ENCODE results near the gene ADGRE3.
A peak's percentile ranks its signal among the peaks of the same experiment; 100 is the strongest.

Gene ADGRE3, protein sequence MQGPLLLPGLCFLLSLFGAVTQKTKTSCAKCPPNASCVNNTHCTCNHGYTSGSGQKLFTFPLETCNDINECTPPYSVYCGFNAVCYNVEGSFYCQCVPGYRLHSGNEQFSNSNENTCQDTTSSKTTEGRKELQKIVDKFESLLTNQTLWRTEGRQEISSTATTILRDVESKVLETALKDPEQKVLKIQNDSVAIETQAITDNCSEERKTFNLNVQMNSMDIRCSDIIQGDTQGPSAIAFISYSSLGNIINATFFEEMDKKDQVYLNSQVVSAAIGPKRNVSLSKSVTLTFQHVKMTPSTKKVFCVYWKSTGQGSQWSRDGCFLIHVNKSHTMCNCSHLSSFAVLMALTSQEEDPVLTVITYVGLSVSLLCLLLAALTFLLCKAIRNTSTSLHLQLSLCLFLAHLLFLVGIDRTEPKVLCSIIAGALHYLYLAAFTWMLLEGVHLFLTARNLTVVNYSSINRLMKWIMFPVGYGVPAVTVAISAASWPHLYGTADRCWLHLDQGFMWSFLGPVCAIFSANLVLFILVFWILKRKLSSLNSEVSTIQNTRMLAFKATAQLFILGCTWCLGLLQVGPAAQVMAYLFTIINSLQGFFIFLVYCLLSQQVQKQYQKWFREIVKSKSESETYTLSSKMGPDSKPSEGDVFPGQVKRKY

DNA sequence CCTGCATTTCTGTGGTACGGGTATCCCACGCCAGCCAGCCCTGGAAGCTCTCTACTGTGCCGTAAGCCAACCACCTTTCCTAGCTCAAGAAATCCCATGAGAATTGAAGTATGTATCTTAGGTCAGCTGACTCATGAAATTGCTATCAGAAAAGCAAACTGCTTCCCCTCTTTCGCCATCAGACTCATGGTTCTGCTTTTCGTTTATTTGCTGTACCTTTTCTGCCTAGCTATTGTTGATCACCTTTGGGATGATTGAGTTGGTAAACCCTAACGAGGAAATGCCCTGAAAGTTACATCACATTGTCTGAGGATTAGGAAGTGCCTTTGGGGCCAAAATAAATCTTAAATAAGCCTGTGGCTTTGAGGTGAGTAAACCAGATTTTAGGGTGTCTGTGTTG lies at the start of gene ADGRE3:
TSS of gene ADGRE3 (minus strand) at position 81 of the 400 bp plus-strand sequence. CDS start at position 7, 74 bp downstream.
- DNase-seq = no peak

DNA sequence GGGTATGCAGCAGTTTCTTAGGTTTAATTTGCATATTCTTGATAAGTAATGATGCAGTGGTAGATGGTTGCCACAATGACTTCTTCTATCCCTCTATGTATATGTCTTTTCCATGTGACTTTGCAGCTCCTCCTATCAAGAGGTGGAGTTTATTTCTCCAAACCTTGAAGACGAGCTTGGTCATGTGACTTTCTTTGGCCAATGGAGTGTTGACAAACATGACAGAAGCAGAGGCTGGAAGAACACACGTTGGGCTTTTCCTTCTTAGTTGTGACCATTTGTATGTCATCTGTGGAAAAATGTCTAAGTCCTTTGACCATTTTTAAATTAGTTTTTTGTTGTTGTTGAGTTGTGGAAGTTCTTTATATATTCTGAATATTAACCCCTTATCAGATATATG lies 47.5 kb upstream of the ADGRE3 start:
- no peak for DNase-seq

DNA sequence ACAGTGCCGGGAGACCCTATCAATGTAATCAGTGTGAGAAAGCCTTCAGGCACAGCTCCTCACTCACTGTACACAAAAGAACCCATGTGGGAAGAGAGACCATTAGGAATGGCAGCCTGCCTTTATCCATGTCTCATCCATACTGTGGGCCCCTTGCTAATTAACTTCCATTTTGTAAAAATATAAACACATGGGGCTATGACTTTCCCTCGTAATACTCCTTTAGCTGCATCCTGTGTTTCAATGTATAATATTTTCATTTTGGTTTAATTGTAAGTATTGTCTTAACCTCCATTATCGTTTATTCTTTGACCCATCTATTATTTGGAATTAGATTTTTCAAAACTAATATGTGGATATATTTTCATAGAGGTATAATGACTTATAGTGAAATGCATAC lies 44.5 kb upstream of the ADGRE3 start:
- DNase-seq = no peak

DNA sequence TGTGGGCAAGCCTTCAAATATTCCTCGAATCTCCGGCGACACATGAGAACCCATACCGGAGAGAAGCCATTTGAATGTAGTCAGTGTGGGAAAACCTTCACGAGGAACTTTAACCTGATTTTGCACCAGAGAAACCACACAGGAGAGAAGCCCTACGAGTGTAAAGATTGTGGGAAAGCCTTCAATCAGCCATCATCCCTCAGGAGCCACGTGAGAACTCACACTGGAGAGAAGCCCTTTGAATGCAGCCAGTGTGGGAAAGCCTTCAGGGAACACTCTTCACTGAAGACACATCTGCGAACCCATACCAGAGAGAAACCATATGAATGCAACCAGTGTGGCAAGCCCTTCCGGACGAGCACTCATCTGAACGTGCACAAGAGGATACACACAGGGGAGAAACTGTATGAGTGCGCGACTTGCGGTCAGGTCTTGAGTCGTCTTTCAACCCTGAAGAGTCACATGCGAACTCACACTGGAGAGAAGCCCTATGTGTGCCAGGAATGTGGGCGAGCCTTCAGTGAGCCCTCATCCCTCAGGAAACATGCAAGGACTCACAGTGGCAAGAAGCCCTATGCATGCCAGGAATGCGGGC lies 44.0 kb upstream of the ADGRE3 start:
- DNase-seq = no peak

DNA sequence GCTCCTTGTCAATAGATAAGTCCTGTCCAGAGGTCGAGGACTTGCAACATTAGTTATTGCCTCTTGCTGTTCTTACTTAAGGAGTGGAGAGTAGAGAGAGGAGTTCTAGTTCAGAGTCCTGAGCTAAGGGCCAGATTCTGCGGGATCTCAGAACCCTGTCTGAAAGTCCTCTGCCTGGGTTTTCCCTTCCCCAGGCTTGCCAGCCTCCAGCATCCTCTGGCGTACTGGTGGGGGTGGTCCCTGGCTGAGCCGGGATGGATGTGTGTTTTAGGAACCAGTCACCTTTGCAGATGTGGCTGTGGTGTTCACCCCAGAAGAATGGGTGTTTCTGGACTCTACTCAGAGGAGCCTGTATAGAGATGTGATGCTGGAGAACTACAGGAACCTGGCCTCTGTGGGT lies 41.2 kb upstream of the ADGRE3 start:
- no peak for DNase-seq

DNA sequence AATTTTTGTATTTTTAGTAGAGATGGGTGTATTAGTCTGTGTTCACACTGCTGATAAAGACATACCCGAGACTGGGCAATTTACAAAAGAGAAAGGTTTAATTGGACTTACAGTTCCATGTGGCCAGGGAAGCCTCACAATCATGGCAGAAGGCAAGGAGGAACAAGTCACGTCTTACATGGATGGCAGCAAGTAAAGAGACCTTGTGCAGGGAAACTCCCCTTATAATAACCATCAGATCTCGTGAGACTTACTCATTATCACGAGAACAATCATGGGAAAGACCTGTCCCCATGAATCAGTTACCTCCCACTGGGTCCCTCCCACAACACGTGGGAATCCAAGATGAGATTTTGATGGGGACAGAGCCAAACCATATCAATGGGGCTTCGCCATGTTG lies 29.8 kb upstream of the ADGRE3 start:
- no peak for DNase-seq

DNA sequence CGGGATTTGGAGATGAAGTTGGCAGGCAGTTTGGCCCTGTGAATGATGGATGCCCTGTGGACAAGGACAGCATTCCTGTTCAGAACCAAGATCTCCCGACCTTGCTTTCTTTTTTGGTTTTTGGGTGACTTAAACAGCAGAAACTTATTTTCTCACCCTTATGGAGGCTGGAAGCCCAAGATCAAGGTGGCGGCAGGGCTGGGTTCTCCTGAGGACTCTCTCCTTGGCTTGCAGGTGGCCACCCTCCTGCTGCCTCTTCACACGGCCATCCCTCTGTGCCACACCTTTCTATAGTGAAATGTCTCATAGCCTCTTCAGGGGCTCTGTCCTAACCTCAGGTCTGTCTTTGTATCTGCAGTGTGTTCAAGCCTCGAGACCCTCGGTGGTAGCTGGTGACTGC lies 29.2 kb upstream of the ADGRE3 start:
- DNase-seq = no peak

DNA sequence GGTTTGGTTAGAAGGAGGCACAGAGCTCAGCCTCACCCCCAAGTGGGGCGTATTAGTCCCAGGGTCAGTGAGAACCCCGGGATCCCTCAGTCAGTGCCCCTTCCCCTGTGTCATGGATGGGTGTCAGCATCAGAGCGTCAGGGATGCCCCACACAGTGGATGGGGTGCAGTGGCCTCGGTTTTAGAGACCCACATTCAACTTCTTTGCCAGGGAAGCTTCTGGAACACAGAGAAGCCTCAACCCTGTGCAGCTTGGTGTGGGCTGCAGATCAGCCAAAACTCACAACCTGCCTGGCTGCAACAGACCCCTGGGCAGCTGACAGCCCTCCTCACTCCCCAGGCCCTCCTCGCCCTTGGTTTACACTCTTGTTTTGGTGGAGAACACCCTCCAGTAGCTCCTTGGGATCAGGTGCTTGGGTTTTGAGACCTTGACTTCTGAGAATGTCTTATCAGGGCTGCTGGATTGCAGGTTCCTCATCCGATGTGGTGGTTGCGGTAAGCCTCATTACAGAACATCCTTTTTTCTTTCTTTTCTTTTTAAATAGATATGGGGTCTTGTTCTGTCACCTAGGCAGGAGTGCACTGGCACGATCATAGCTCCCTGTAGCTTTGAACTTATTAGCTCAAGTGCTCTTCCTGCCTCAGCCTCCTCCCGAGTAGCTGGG lies 26.2 kb upstream of the ADGRE3 start:
- no peak for DNase-seq

DNA sequence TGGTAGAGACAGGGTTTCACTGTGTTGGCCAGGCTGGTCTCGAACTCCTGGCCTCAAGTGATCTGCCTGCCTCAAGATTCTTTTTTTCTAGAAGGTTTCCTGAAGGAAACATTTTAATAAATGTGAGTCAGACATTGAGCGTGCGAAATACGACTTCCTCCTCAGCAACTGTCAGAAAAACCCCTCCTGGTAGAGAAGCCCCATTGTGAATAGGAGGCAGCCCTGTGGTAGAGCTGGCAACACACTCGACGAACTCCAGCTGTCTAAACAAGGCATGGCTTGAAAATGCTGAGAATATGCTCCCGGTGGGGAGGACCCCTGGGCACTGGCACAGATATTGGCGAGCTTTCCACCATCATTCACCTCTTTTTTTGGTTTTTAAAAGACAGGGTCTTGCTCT lies 25.0 kb upstream of the ADGRE3 start:
- DNase-seq = no peak

DNA sequence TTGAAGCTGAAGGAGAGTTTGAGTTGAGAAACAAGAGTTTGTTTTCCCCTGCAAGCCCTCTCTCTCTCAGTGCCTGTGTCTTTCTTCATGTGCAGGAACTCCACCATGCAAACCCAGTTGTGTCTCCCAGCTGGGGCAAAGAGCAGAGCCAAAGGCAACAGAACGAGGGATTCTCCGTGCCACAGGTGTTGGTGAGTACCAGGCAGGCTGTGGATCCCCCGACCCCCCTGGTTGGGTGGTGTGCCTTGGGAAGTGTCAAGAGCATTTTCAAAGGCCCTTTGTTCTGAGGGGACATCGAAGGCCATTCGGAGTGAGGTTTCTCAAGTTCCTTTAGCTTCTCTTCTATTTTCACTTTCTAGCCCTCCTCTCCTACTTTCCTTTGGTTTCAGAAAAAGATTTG lies 20.8 kb upstream of the ADGRE3 start:
- DNase-seq = no peak

DNA sequence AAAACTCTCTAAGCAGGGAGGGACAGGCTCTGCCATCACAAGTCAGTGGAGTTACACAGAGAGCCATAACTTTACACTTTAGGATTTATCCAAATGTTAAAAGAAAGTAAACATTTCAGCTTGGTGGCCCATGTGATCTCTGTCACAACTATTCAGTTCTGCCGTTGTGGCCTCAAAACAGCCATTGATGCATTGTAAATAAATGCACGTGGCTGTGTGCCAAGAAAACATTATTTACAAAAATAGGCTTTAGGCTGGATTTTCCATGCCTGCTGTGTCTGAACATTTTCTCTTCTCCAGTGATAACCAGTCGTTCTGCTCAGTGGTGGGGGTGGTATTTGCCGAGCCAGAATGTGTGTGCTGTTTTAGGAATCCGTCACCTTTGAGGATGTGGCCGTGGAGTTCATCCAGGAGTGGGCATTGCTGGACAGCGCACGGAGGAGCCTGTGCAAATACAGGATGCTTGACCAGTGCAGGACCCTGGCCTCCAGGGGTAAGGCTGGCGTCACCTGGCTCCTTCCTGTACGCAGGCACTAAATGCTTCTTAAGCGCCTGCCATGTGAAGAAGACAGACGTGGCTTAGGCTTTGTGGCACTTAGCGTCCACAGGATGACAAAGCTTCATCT lies 20.1 kb upstream of the ADGRE3 start:
- DNase-seq = no peak

DNA sequence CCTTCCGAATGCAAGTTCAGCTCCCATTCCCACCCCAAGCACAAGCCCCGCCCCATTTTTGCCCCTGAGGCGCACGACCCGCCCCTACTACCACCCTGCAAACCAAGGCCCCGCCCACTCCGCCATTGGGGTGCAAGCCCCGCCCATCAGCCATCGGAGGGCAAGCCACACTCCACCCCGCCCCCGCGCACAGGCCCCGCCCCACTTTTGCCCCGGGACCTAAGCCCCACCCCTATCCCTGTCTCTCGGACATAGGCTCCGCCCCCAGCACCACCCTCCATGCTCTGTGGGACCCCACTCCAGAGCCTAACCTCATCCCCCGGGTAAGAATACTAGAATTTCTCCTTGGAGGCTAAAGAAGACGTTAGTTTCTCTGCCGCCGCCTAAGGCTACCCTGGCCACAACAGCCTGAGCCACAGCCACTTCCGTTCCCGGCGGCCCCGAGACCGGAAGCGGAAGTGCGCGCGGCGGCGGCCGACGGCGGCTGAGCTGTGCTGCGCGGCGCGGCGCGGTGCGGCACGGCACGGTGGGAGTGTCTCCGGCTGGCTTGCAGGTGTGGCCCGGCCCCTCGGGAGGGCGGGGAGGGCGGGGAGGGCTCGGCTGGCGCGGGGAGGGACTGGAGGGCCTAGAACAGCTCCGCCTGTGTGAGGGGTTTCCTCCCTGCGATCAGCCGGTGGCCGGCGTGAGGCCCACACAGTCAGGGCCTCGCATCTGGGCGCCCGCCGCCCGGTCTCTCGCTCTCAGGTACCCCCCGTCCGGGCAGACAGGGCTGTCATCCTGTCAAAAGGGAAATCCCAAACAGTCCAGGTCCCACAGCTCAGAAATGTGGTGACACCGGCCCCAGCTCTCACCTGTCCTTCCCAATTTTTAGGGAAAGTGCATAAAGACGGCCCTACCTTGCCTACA lies 15.2 kb upstream of the ADGRE3 start, which contains the start of gene ZNF333:
TSS of gene ZNF333 (plus strand) at position 451 of the 906 bp plus-strand sequence. CDS start 3,444 bp downstream, outside the sequence.
- DNase-seq = peak; percentile 99

DNA sequence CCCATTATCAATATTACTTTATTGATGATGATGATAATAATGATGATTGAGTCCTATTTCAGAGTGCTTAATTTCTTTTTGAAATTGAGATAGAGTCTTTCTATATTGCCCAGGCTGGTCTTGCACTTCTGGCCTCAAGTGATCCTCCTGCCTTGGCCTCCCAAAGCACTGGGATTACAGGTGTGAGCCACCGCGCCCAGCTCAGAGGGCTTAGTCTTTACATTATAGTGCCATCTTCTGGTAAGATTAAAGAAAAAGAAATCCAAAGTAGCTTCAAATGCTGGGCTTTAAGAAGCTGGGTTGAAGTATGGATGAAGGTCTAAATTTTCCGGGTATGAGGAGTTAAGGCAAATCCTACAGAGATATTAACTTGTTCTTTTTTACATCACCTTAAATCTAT lies 11.8 kb upstream of the ADGRE3 start:
- peak; percentile 27 for DNase-seq

DNA sequence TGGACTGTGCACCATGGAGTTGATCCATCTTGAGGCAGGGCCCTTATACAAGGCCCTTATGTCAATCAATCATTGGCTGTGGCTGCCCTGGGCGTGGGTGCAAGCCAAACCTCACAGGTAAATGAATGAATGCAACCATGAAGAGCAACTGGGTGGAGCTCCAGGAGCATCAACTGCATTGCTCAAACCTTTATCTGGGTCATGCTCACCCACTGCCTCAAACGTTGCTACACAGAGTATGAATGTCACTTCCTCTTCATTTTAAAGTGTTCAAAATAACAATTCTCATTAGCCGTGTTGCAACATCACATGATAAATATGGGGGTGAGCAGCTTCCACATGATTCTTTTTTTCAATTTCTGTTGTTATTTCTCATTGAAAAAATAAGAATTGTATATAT lies 8.8 kb upstream of the ADGRE3 start:
- no peak for DNase-seq

DNA sequence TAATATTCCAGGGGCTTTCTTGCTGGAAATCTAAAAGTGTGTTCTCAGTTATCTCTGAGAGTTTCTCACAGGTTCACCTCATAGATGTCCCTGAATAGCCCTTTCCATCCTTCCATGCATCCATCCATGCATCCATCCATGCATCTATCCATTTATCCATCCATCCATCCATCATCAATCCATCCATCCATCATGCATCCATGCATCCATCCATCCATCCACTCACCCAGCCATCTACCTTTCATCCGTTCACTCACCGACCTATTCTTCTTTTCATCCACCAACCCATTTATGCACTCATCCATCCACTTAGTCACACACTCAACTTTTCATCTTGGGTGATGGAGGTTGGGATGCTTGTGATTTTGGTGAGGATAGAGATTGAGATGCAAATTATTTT lies 7.4 kb upstream of the ADGRE3 start:
- DNase-seq = no peak

DNA sequence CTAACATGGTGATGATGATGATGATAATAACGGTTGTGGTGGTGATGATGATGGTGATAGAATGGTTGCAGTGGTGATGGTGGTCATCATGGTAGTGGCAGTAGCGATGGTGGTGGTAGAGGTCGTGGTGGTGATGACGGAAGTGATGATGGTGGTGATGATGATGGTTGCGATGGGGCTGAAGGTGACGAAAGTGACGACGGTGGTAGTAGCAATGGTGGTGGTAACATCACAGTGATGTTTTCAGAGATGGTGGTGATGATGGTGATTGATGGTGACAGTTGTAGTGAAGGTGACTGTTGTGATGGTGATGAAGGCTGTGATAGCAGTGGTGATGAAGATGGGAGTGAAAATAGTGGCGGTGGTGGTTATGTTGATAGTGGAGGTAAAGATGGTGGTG lies 3.6 kb upstream of the ADGRE3 start:
- DNase-seq = no peak

DNA sequence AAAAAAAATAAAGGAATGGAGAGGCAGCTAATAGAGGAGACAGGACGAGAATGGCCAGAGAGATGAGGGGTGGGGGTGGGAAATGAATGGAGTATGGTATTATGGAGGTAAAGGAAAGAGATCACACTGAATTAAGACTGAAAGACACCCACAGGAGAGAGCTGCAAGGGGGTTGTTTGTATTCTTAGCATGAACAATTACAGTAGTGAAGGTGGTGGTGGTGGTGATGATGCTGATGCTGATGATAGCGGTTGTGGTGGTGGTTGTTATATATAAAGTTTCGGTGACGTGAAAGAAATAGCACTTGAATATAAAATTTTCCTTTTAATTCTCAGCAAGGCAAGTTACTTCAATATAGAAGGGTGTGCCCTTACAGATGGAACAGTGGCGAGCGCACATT lies 2.8 kb upstream of the ADGRE3 start:
- no peak for DNase-seq

DNA sequence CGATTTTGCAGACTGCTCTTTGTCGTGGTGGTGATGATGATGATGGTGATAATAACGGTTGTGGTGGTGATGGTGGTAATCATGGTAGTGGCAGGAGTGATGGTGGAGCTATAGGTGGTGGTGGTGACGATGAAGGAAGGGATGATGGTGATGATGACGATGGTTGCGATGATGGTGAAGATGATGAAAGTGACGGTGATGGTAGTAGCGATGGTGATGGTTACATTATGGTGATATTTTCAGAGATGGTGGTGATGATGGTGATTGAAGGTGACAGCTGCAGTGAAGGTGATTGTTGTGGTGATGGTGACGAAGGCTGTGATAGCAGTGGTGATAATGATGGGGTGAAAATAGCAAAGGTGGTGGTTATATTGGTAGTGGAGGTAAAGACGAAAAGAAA lies 2.1 kb upstream of the ADGRE3 start:
- no peak for DNase-seq

DNA sequence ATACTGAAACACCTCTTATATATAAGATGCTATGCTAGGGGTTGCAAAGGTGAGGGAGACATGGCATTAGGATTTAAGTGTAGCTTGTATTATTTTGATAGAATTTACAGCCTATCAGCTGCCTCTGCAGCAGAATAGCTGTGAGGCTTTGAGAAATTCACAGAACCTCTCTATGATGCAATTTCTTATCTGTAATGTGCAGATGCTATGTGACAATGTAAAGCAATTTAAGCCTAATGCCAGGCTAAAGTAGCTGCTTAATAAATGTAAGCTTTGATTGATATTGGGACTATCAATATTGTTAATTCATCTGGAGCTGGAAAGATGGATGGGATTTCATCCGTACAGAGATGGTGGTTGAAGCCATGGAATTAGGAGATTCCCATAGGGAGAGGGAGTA lies 1.6 kb downstream of the ADGRE3 start:
- DNase-seq = no peak

DNA sequence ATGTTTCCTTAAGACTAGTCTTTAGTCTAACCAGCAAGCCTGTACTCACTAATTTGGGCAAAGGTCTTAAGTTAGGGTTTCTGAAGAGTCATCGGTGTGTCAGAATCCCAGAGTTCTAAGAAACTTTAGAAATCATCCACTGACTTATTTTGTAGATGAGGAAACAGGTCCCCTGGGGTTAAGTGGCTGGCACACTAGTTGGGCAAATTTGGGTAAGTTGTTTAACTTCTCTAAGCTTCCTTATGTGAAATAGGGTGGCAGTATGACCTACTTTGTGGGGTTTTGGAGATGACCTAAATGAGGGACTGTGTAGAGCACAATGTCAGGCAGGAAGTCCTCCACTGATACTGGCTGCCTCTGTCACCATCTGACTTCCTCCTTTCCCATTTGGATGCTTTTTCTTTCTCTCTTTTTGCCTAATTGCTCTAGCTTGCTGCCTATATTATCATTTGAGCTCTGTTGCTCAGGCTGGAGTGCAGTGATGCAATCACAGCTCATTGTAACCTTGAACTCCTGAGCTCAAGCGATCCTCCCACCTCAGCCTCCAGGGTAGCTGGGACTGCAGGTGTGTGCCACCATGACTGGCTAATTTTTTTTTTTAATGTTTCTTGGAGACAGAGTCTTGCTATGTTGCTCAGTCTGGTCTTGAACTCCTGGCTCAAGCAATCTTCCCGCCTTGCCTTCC lies 2.3 kb downstream of the ADGRE3 start:
- no peak for DNase-seq

DNA sequence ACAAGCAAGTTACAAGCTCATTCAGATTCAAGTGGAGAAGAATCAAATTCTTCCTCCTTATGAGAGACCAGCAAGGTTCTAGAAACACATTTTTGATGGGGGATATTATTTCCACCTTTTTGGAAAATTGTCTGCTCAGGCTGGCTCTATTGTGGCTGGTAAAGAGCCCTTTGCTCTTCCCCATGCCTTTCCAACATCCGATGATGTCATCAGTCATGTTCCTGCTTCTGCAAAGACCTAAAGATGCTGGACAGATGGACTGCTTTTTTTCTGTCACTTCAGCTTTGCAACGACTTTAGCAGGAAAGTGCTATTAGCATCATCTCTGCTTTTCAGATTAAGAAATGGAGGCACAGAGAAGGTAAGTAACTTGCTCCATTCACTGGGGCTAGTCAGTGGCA lies 4.2 kb downstream of the ADGRE3 start:
- no peak for DNase-seq
